ENCODE data around the gene INPP5A. TPM values are rescaled to one million over a fixed set of nuclear protein-coding genes. Genes with fewer than 3 reads are reported as not detected.

INPP5A gene
- total and polyA plus RNA-seq, 11 donors = 38.6 to 179 (median 102) TPM

GRCh38 chr10:132554991-132555647 lies 17.5 kb downstream of the INPP5A start:
- Histone ChIP-seq H3K27ac (peak overlapping the region in 1 of 12 donors; percentile 37), H3K27me3 (no peaks in the 10 kb centered on the region), H3K9me3 (no peaks in the 10 kb centered on the region), H3K4me3 (no peak overlapping the region), H3K36me3 (no peaks in the 10 kb centered on the region), H3K4me1 (peaks cover 0 to 70% (median 35%) of the 10 kb centered on the region in 12 donors)
- TF ChIP-seq CTCF (IDR thresholded peaks at IDR 0.05) = no peak
- TF ChIP-seq POLR2A (IDR thresholded peaks at IDR 0.05) = no peak
- WGBS, 4 donors = 48 to 58% (median 52%) methylated on average over 16 to 18 of the region's 18 CpGs
- DNase-seq = peak; percentile 57 to 81 (median 65)
- peak in 3 of 4 donors; percentile 53 to 66 (median 61) for ATAC-seq
- intact Hi-C loops (cut with DNase I) = no loop called here

- TF ChIP-seq CTCF (IDR thresholded peaks at IDR 0.05) (no peak), POLR2A (IDR thresholded peaks at IDR 0.05) (no peak)
- no peak for ATAC-seq
- intact Hi-C loops (cut with DNase I) = no loop called here
- Histone ChIP-seq H3K4me1 (peaks cover 0 to 66% (median 34%) of the 10 kb centered on the region in 12 donors), H3K27me3 (no peaks in the 10 kb centered on the region), H3K4me3 (no peak overlapping the region), H3K36me3 (no peaks in the 10 kb centered on the region), H3K27ac (peak overlapping the region in 1 of 12 donors; percentile 37), H3K9me3 (no peaks in the 10 kb centered on the region)
- WGBS, 4 donors = 78 to 85% (median 80%) methylated on average over 14 to 22 of the region's 22 CpGs
- DNase-seq = peak in 1 of 5 donors; percentile 5
These were observed 18.3 kb downstream of the INPP5A start for GRCh38 chr10:132555648-132556575.

GRCh38 chr10:132556994-132557441 lies 19.4 kb downstream of the INPP5A start:
- H3K9me3 ChIP-seq = no peaks in the 10 kb centered on the region
- intact Hi-C loops (cut with DNase I) = no loop called here
- peak in 1 of 5 donors; percentile 41 for DNase-seq
- 92 to 95% (median 94%) methylated on average over 8 to 18 of the region's 18 CpGs for WGBS, 4 donors
- peaks cover 0 to 59% (median 28%) of the 10 kb centered on the region in 12 donors for H3K4me1 ChIP-seq
- H3K36me3 ChIP-seq = no peaks in the 10 kb centered on the region
- TF ChIP-seq CTCF (IDR thresholded peaks at IDR 0.05) (no peak), POLR2A (IDR thresholded peaks at IDR 0.05) (no peak)
- no peak for ATAC-seq
- H3K27me3 ChIP-seq = no peaks in the 10 kb centered on the region
- no peak overlapping the region for H3K27ac ChIP-seq
- H3K4me3 ChIP-seq = no peak overlapping the region
